Endometrial microvascular endothelial cells (primary cell): ENCODE data around the gene PXDN. TPM values are rescaled to one million over a fixed set of nuclear protein-coding genes. Genes with fewer than 3 reads are reported as not detected.

Source experiments
- in situ Hi-C: cut with HindIII; loops from 2 replicates; pipeline ENCODE4 v1.10.0; 2017; ENCODE audit warnings: low sequenced_read_pairs, low pct_unique_long_range_greater_than_20kb; ENCODE audit errors: inconsistent ontology term
- total RNA-seq: library from RNA; depleted of rRNA; stranded (reverse); fragments of >200 nt; gene quantifications from one replicate; pipeline ENCODE4 v1.2.3, GENCODE V29; 2015; ENCODE audit errors: inconsistent ontology term

Gene PXDN
- total RNA-seq, 1 donor from 2014 or later = 246 TPM

GRCh38 chr2:1650085-1650872 is 94.0 kb downstream of the PXDN start:
- in situ Hi-C loops = no loop called here

- in situ Hi-C loops = no loop called here
Observed at GRCh38 chr2:1649103-1650084, 94.9 kb downstream of the PXDN start.

GRCh38 chr2:1648241-1649102 is 95.8 kb downstream of the PXDN start:
- in situ Hi-C loops = no loop called here

GRCh38 chr2:1647417-1648240 is 96.7 kb downstream of the PXDN start:
- in situ Hi-C loops = no loop called here

- in situ Hi-C loops = no loop called here
Observed at GRCh38 chr2:1645761-1646476, 98.4 kb downstream of the PXDN start.

- in situ Hi-C loops = no loop called here
Observed at GRCh38 chr2:1644427-1644826, 99.9 kb downstream of the PXDN start.

GRCh38 chr2:1642993-1643619 is 101.2 kb downstream of the PXDN start:
- in situ Hi-C loops = no loop called here

GRCh38 chr2:1642066-1642861 is 102.1 kb downstream of the PXDN start:
- in situ Hi-C loops = no loop called here

GRCh38 chr2:1641523-1641922 is 102.8 kb downstream of the PXDN start:
- in situ Hi-C loops = no loop called here

- in situ Hi-C loops = no loop called here
Observed at GRCh38 chr2:1640301-1641135, 103.8 kb downstream of the PXDN start.

- in situ Hi-C loops = no loop called here
Observed at GRCh38 chr2:1639086-1639858, 105.0 kb downstream of the PXDN start.

GRCh38 chr2:1638281-1638860 is 105.9 kb downstream of the PXDN start:
- in situ Hi-C loops = no loop called here

GRCh38 chr2:1636791-1637415 is 107.4 kb downstream of the PXDN start:
- in situ Hi-C loops = no loop called here

GRCh38 chr2:1635823-1636222 is 108.5 kb downstream of the PXDN start:
- in situ Hi-C loops = no loop called here
